Measurements from ENCODE around the gene PDE1C. TPM values are rescaled to one million over a fixed set of nuclear protein-coding genes. Genes with fewer than 3 reads are reported as not detected.

Gene PDE1C
- total and polyA plus RNA-seq, 2 of the 4 experiments (the other 2 are of a cell fraction) = 14.2 to 61.5 TPM

DNA sequence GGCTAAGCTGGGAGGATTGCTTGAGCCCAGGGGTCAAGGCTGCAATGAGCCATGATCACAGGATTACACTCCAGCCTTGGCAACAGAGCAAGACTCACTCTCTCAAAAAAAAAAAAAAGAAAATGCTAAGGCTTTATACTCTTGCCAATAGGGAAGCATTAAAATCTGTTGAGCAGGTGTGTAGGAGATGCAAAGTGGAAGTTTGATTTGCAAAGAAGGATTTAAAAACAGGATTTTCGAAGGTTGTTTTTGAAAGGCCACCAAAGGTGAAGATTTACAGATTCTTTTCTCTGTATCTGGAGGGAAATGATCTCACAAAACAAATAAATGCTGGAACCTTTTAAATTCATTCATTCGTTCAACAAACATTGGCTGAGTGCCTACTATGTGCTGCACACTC lies 8.6 kb upstream of the PDE1C start:
- Histone ChIP-seq H3K23ac (ENCODE audit: low read depth, low read length) (no peak overlapping the region), H4K91ac (ENCODE audit: insufficient read depth, low read depth, low read length) (no peak overlapping the region), H3K56ac (ENCODE audit: extremely low read depth, insufficient read depth, low read length) (no peak overlapping the region), H2BK5ac (ENCODE audit: low read depth, low read length, poor library complexity, severe bottlenecking) (no peak overlapping the region), H2BK20ac (ENCODE audit: low read depth, low read length) (no peak overlapping the region), H2AFZ (replicated peaks; ENCODE audit: low read length, poor library complexity) (no peak overlapping the region), H2AK5ac (ENCODE audit: low read depth, low read length) (no peak overlapping the region), H2AK9ac (replicated peaks; ENCODE audit: low read depth, low read length, poor library complexity) (no peak overlapping the region), H3K18ac (ENCODE audit: low read depth, low read length) (no peak overlapping the region), H3K9me3 (ENCODE audit: control insufficient read depth, insufficient read depth, low read length) (peaks cover 2% of the 10 kb centered on the region; the same call in 1 of the 2 replicates), H3K4ac (ENCODE audit: low read depth, low read length) (no peak overlapping the region), H3K14ac (replicated peaks; ENCODE audit: low read depth, low read length) (no peak overlapping the region), H3K27me3 (ENCODE audit: control insufficient read depth, insufficient read depth, low read length) (no peaks in the 10 kb centered on the region), H3K9ac (ENCODE audit: low read depth, low read length) (no peak overlapping the region), H3K4me2 (ENCODE audit: low read depth, low read length) (no peak overlapping the region), H3K4me3 (ENCODE audit: insufficient read depth, low read depth, low read length) (no peak overlapping the region), H4K20me1 (ENCODE audit: insufficient read depth, low read length) (no peaks in the 10 kb centered on the region), H4K5ac (ENCODE audit: low read depth, low read length) (no peak overlapping the region), H3K27ac (ENCODE audit: insufficient read depth, low read length) (no peak overlapping the region), H2BK15ac (ENCODE audit: low read depth, low read length) (no peak overlapping the region), H3K36me3 (ENCODE audit: control insufficient read depth, insufficient read depth, low read length) (no peaks in the 10 kb centered on the region), H4K8ac (ENCODE audit: low read depth in 2 of 2, low read length in 2 of 2) (no peak overlapping the region), H3K9me1 (ENCODE audit: insufficient read depth, low read length) (no peaks in the 10 kb centered on the region), H3K4me1 (ENCODE audit: control insufficient read depth, insufficient read depth, low read length) (peaks cover 3% of the 10 kb centered on the region; the same call in 1 of the 2 replicates), H3K79me1 (ENCODE audit: low read depth in 1 of 2, low read length in 2 of 2) (no peaks in the 10 kb centered on the region), H2BK120ac (ENCODE audit: low read depth, low read length) (no peak overlapping the region)
- dilution Hi-C loops (cut with HindIII; ENCODE audit: low sequenced_read_pairs, unreplicated experiment) (no loop called here), in situ Hi-C loops (cut with MboI; ENCODE audit: low sequenced_read_pairs) (no loop called here), intact Hi-C loops (cut with micrococcal nuclease) (no loop called here)
- CTCF ChIA-PET = no interaction called here
- no CpG with 5 or more reads among the region's 2 CpGs for WGBS, 2 experiments (ENCODE audit: extremely low coverage in 2 of 2, insufficient read length in 1 of 2)
- no TSS peak for BruUV-seq (replicated peaks)
- DNase-seq (no peak), ATAC-seq (ENCODE audit: low read depth) (no peak)
- TF ChIP-seq NFE2L2 (IDR thresholded peaks at IDR 0.05; ENCODE audit: low read depth, low read length) (no peak), FOS (IDR thresholded peaks at IDR 0.05; ENCODE audit: low read depth, low read length) (no peak), MAZ (IDR thresholded peaks at IDR 0.05; ENCODE audit: borderline replicate concordance, low read depth, low read length) (no peak), MAFK (IDR thresholded peaks at IDR 0.05; ENCODE audit: low read depth, low read length) (no peak), POLR2A (IDR thresholded peaks at IDR 0.05; ENCODE audit: low read depth, low read length) (no peak), SMC3 (IDR thresholded peaks at IDR 0.05; ENCODE audit: low read depth, low read length) (no peak)
- POLR2A ChIA-PET (ENCODE audit: unreplicated experiment) = no interaction called here

Measured in IMR-90 (cell line).